ENCODE measurements around the gene ELOB.

GRCh38 chr16:2806286-2806685 is 29.2 kb upstream of the ELOB start:
- TF ChIP-seq CTCF (conservative IDR thresholded peaks at IDR 0.05; ENCODE audit: low read length) (no peak), EZH2phosphoT487 (IDR thresholded peaks at IDR 0.05; ENCODE audit: borderline replicate concordance) (no peak)
